Fibroblast of lung (primary cell): Measurements from ENCODE around the gene CLSTN1. TPM values are rescaled to one million over a fixed set of nuclear protein-coding genes. Genes with fewer than 3 reads are reported as not detected.
A peak's percentile ranks its signal among the peaks of the same experiment; 100 is the strongest.

Source experiments
- DNase-seq, 2 donors: peaks; one replicate each; pipeline versions ENCODE4 v3.0.0 to v3.0.0-alpha.2; 2010; ENCODE audit warnings: low read depth in 2 of 2
- H2AFZ ChIP-seq: 2 replicates; pipeline ENCODE4 v1.5.1; 2012; ENCODE audit warnings: low read length, control low read depth, inconsistent platforms
- H3K27ac ChIP-seq: 2 replicates; pipeline ENCODE4 v1.5.1; 2011; ENCODE audit warnings: low read length, control low read depth; ENCODE audit not compliant: insufficient read depth
- H3K27me3 ChIP-seq: 2 replicates; pipeline ENCODE4 v1.5.1; 2011; ENCODE audit warnings: mild to moderate bottlenecking, low read length; ENCODE audit not compliant: control insufficient read depth, insufficient read depth
- H3K36me3 ChIP-seq: 2 replicates; pipeline ENCODE4 v1.5.1; 2011; ENCODE audit warnings: low read length; ENCODE audit not compliant: control insufficient read depth, insufficient read depth
- H3K4me1 ChIP-seq: 2 replicates; pipeline ENCODE4 v1.5.1; 2011; ENCODE audit warnings: low read length; ENCODE audit not compliant: control insufficient read depth, insufficient read depth; ENCODE audit errors: extremely low read depth
- H3K4me2 ChIP-seq: 2 replicates; pipeline ENCODE4 v1.5.1; 2011; ENCODE audit warnings: low read length, control low read depth; ENCODE audit not compliant: insufficient read depth; ENCODE audit errors: extremely low read depth
- H3K4me3 ChIP-seq, 4 experiments: fragments of 200-600 bp in 1 of 4; sonication (generic) in 1 of 4; replicated peaks in 1 of 4; 2 replicates each; pipeline ENCODE4 v1.5.1; 2011 to 2016; ENCODE audit warnings: low read length in 4 of 4, low read depth in 3 of 4, mild to moderate bottlenecking in 3 of 4, control low read depth in 2 of 4, inconsistent platforms in 1 of 4, mixed read lengths in 1 of 4; ENCODE audit not compliant: insufficient read depth in 1 of 4; ENCODE audit errors: control extremely low read depth in 1 of 4
- H3K79me2 ChIP-seq: 2 replicates; pipeline ENCODE4 v1.5.1; 2012; ENCODE audit warnings: mild to moderate bottlenecking, low read length, inconsistent platforms; ENCODE audit not compliant: control insufficient read depth, insufficient read depth
- H3K9ac ChIP-seq: 2 replicates; pipeline ENCODE4 v1.5.1; 2011; ENCODE audit warnings: mild to moderate bottlenecking, low read length, control low read depth; ENCODE audit not compliant: insufficient read depth
- H3K9me3 ChIP-seq: 2 replicates; pipeline ENCODE4 v1.5.1; 2012; ENCODE audit warnings: low read depth, low read length; ENCODE audit not compliant: control insufficient read depth, insufficient read depth
- H4K20me1 ChIP-seq: 2 replicates; pipeline ENCODE4 v1.5.1; 2011; ENCODE audit warnings: low read length; ENCODE audit not compliant: control insufficient read depth, insufficient read depth; ENCODE audit errors: extremely low read depth
- EZH2 ChIP-seq: IDR thresholded peaks from 2 replicates; pipeline ENCODE4 v1.5.1; 2012; ENCODE audit warnings: low read length, control low read depth, mild to moderate bottlenecking; ENCODE audit errors: missing control alignments
- polyA plus RNA-seq, 2 donors: library from polyadenylated mRNA; depleted of rRNA in 1 of 2; stranded (reverse) in 1 of 2; unstranded in 1 of 2; fragments of >200 nt; gene quantifications; 2 replicates each; pipeline ENCODE4 v1.2.1, GENCODE V29; 2011 to 2012; ENCODE audit warnings: missing spikeins in 1 of 2
- total RNA-seq: library from RNA; depleted of rRNA; stranded (reverse); fragments of >200 nt; gene quantifications from 2 replicates; pipeline ENCODE4 v1.2.1, GENCODE V29; 2014
- TF ChIP-seq, protein P1 (sequence below), 2 donors: IDR thresholded peaks in 1 of 2; conservative IDR thresholded peaks in 1 of 2; 1 replicate in 1 of 2; 2 replicates in 1 of 2; pipeline ENCODE4 v1.5.1; 2011 to 2012; ENCODE audit warnings: low read length in 2 of 2, control low read depth in 1 of 2, inconsistent platforms in 1 of 2, low read depth in 1 of 2, mild to moderate bottlenecking in 1 of 2

The CLSTN1 gene
- total and polyA plus RNA-seq, 2 donors (not counting 1 experiment from before 2014, with no cell fraction given) = 57.4 to 115 TPM

DNA sequence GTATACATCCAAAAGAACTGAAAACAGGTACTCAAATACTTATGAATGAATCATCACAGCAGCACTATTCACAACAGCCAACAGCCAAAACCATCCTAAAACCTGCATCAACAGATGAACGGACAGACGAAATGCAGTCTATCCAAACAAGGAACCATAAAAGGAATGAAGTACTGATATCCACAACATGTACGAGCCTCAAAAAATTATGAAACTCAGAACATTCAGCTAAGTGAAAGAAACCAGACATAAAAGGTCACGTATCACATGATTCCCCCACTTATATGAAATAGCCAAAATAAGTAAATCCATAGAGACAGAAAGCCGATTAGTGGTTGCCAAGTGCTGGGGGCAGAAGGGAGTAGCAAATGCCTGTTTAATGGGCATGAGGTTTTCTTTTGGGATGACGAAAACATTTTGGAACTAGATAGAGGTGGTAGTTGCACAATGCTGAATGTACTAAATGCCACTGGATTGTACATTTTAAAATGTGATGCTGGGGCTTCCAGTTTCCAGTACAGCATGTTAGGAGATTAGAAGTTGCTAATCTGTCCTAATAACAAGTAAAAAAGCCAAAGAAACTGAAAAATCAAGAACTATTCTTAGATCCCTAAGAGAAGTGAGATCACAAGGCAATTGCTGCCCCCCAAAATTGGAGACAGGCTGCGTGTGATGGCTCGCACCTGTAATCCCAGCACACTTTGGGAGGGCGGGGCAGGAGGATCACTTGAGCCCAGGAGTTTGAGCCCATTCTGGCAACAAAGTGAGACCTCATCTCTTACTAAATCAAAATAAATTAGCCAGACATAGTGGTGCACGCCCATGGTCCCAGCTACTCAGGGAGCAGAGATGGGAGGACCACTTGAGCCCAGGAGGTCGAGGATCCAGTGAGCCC lies 25.3 kb downstream of the CLSTN1 start:
- no peaks in the 10 kb centered on the region for H3K36me3 ChIP-seq
- TF ChIP-seq, protein P1, sequence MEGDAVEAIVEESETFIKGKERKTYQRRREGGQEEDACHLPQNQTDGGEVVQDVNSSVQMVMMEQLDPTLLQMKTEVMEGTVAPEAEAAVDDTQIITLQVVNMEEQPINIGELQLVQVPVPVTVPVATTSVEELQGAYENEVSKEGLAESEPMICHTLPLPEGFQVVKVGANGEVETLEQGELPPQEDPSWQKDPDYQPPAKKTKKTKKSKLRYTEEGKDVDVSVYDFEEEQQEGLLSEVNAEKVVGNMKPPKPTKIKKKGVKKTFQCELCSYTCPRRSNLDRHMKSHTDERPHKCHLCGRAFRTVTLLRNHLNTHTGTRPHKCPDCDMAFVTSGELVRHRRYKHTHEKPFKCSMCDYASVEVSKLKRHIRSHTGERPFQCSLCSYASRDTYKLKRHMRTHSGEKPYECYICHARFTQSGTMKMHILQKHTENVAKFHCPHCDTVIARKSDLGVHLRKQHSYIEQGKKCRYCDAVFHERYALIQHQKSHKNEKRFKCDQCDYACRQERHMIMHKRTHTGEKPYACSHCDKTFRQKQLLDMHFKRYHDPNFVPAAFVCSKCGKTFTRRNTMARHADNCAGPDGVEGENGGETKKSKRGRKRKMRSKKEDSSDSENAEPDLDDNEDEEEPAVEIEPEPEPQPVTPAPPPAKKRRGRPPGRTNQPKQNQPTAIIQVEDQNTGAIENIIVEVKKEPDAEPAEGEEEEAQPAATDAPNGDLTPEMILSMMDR (conservative IDR thresholded peaks at IDR 0.05 in 1 of 2, IDR thresholded peaks at IDR 0.05 in 1 of 2; ENCODE audit: low read depth in 1 of 2, low read length in 2 of 2) = no peak
- no peak for TF ChIP-seq EZH2
- no peaks in the 10 kb centered on the region for H3K4me1 ChIP-seq
- no peak overlapping the region for H3K4me2 ChIP-seq
- no peaks in the 10 kb centered on the region for H3K9me3 ChIP-seq
- H3K27me3 ChIP-seq = no peaks in the 10 kb centered on the region
- no peaks in the 10 kb centered on the region for H4K20me1 ChIP-seq
- peaks cover 21% of the 10 kb centered on the region for H3K79me2 ChIP-seq
- peak; percentile 36 to 86 for DNase-seq
- H3K9ac ChIP-seq = no peak overlapping the region
- no peak overlapping the region for H3K27ac ChIP-seq
- no peak overlapping the region for H2AFZ ChIP-seq
- no peak overlapping the region for H3K4me3 ChIP-seq

DNA sequence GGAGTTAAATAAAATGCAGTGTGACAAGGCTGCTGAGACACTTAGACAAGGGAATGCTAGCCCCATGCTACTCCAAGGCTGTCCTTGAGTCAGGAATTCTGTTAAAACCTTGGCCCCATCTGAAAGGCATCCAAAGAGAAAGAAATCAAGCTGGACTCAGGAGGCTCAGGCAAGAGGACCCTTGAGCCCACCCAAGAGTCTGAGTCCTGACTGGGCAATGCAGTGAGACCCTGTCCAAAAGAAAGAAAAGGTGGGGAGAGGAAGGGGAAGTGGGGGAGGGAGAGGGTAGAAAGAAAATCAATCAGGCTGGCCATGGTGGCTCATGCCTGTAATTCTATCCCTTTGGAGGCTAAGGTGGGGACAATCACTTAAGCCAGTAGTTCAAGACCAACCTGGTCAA lies 26.7 kb downstream of the CLSTN1 start:
- Histone ChIP-seq H3K36me3 (no peaks in the 10 kb centered on the region), H3K9ac (no peak overlapping the region), H3K79me2 (peaks cover 16% of the 10 kb centered on the region), H3K4me1 (no peaks in the 10 kb centered on the region), H3K9me3 (no peaks in the 10 kb centered on the region), H4K20me1 (no peaks in the 10 kb centered on the region), H2AFZ (no peak overlapping the region), H3K27ac (no peak overlapping the region), H3K27me3 (no peaks in the 10 kb centered on the region), H3K4me3 (no peak overlapping the region), H3K4me2 (no peak overlapping the region)
- DNase-seq = no peak
- no peak for TF ChIP-seq EZH2

DNA sequence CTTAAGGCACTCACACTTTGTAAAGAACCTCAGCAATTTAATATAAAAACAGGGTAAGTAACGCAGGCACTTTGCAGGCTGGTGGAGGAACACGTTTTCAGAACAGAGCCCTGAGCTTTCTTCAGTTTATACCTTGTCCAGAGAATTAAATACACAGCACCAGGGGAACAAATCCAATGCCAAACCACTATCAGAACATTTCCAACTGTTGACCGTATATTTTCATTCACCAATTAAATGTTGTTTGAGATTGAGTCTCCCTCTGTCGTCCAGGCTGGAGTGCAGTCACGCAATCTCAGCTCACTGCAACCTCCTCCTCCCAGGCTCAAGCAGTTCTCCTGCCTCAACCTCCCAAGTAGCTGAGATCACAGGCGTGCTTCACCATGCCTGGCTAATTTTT lies 29.7 kb downstream of the CLSTN1 start:
- Histone ChIP-seq H3K27me3 (no peaks in the 10 kb centered on the region), H3K36me3 (no peaks in the 10 kb centered on the region), H3K4me3 (no peak overlapping the region), H3K9me3 (no peaks in the 10 kb centered on the region), H3K4me2 (no peak overlapping the region), H3K4me1 (no peaks in the 10 kb centered on the region), H3K27ac (no peak overlapping the region), H2AFZ (no peak overlapping the region), H4K20me1 (peaks cover 2% of the 10 kb centered on the region), H3K9ac (no peak overlapping the region), H3K79me2 (peaks cover 17% of the 10 kb centered on the region)
- no peak for DNase-seq
- TF ChIP-seq EZH2 = no peak
- TF ChIP-seq, protein P1 (conservative IDR thresholded peaks at IDR 0.05 in 1 of 2, IDR thresholded peaks at IDR 0.05 in 1 of 2; ENCODE audit: low read depth in 1 of 2, low read length in 2 of 2) = no peak
